ENCODE data around the gene MED25. TPM values are rescaled to one million over a fixed set of nuclear protein-coding genes. Genes with fewer than 3 reads are reported as not detected.

MED25 gene
- total and polyA plus RNA-seq, 9 of the 15 experiments (the other 6 are each of a cell fraction or from before 2014, with no cell fraction given): 4.1 to 93.9 (median 19.3) TPM

DNA sequence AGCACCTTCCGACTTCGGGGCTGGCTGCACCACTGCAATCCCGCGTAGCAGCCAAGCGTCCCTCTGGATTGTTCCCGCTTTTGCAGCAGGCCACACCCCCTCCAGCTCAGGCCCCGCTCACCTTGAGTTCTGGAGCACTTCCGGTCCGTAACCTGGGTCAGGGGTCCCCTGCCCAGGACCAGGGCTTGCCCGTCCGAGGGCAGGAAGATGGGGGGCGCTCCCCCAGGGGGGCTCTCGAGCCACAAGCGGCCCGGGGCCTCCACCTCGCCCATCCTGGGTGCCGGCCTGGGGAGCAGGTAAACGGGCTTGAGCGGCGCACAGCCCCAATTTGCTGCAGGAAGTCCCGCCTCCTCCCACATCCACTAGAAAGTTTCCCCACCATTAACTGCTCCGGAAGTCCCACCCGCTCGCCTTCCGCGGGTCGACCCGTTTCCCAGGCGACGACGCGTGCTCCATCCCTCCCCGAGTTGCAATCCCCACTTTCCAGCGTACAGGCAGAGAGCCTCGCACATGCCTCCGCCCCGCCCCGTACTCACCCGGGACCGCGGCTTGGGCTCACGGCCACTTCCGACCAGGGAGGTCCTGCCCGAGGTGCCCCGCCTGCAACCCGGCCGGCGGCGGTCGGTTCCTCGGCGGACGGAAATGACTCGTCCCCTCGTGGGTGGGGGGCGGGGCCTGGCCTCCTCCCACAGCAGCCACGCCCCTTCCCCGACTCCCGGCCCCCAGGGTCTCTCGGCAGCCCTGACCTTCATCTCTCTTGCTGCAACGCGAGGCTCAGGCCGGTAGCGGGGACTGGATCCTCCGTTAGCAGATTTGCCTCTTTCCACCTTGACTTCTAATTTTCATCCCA is 49.1 kb downstream of the MED25 start, which contains the start of gene PNKP (continued):
- TF ChIP-seq CUX1 (CRISPR knock-in tag; IDR thresholded peaks at IDR 0.05) (no peak), ELF4 (CRISPR knock-in tag; IDR thresholded peaks at IDR 0.05) (peak; percentile 39; the same call in 1 of the 2 replicates), CBX8 (IDR thresholded peaks at IDR 0.05; ENCODE audit: borderline replicate concordance, extremely low read depth, low read depth, low read length, poor library complexity, severe bottlenecking) (no peak), KDM2B (CRISPR knock-in tag; IDR thresholded peaks at IDR 0.05) (0 out of 2 replicates have a peak, but pooled peaks have one; percentile 42), ZBTB26 (CRISPR knock-in tag; IDR thresholded peaks at IDR 0.05) (no peak; the same call in 1 of the 2 replicates), HEY1 (CRISPR knock-in tag; IDR thresholded peaks at IDR 0.05; ENCODE audit: borderline replicate concordance) (no peak)
- TF ChIP-seq, protein P1, sequence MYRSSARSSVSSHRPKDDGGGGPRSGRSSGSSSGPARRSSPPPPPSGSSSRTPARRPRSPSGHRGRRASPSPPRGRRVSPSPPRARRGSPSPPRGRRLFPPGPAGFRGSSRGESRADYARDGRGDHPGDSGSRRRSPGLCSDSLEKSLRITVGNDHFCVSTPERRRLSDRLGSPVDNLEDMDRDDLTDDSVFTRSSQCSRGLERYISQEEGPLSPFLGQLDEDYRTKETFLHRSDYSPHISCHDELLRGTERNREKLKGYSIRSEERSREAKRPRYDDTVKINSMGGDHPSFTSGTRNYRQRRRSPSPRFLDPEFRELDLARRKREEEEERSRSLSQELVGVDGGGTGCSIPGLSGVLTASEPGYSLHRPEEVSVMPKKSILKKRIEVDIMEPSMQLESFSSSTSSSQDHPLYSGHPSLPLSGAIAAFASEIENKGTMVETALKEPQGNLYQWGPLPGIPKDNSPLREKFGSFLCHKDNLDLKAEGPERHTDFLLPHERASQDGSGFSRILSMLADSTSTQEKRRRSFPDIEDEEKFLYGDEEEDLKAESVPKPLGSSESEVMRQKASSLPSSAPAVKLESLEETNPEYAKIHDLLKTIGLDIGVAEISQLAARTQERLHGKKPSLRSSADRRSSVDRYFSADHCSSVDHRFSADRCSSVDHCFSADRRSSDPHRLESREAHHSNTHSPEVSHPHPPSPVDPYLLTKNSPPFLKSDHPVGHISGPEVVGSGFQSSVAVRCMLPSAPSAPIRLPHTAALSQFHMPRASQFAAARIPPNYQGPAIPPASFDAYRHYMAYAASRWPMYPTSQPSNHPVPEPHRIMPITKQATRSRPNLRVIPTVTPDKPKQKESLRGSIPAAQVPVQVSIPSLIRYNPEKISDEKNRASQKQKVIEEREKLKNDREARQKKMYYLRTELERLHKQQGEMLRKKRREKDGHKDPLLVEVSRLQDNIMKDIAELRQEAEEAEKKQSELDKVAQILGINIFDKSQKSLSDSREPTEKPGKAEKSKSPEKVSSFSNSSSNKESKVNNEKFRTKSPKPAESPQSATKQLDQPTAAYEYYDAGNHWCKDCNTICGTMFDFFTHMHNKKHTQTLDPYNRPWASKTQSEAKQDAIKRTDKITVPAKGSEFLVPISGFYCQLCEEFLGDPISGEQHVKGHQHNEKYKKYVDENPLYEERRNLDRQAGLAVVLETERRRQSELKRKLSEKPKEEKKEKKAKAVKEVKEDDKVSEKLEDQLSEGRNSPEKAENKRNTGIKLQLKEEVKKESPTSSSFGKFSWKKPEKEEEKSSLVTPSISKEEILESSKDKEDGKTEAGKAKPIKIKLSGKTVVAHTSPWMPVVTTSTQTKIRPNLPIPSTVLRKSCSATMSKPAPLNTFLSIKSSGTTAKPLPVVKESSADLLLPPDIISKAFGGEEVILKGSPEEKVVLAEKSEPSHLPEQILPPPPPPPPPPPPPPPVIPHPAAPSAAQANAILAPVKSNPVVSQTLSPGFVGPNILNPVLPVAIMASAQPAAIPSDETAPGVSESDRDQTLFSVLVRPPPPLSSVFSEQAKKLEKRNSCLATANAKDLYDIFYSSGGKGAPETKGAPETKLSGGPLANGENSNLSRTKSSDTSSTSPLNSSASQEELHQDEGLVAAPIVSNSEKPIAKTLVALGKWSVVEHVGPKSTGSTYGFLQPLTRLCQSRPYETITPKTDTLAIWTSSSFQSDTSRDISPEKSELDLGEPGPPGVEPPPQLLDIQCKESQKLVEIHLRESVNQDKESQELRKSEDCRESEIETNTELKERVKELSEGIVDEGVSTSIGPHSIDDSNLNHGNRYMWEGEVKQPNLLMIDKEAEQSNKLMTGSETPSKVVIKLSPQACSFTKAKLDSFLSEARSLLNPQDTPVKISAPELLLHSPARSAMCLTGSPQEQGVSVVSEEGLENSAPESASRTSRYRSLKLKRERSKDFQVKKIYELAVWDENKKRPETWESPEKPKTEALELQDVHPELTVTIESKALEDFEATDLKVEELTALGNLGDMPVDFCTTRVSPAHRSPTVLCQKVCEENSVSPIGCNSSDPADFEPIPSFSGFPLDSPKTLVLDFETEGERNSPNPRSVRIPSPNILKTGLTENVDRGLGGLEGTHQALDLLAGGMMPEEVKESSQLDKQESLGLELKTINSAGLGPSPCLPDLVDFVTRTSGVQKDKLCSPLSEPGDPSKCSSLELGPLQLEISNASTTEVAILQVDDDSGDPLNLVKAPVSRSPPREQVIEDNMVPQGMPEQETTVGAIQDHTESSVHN (IDR thresholded peaks at IDR 0.05; ENCODE audit: borderline replicate concordance in 1 of 2, low read depth in 1 of 2): no peak
- TF ChIP-seq, protein P2, sequence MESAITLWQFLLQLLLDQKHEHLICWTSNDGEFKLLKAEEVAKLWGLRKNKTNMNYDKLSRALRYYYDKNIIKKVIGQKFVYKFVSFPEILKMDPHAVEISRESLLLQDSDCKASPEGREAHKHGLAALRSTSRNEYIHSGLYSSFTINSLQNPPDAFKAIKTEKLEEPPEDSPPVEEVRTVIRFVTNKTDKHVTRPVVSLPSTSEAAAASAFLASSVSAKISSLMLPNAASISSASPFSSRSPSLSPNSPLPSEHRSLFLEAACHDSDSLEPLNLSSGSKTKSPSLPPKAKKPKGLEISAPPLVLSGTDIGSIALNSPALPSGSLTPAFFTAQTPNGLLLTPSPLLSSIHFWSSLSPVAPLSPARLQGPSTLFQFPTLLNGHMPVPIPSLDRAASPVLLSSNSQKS (CRISPR knock-in tag; IDR thresholded peaks at IDR 0.05): no peak

Measured in K562 (cell line).